Activated CD8-positive, alpha-beta memory T cell treated with anti-CD3 and anti-CD28 coated beads for 4 hours (primary cell): ENCODE measurements around the gene TNRC6B.
"Not testable (repeated sequence)": the region's sequence is repeated elsewhere in the genome, so short reads cannot be mapped to it uniquely, and the experiment has no call there.

Source experiments
- DNase-seq, 2 donors: peaks; one replicate each; pipeline ENCODE4 v3.0.0-alpha.2; 2020; ENCODE audit warnings: low read depth in 2 of 2

Gene TNRC6B

DNA sequence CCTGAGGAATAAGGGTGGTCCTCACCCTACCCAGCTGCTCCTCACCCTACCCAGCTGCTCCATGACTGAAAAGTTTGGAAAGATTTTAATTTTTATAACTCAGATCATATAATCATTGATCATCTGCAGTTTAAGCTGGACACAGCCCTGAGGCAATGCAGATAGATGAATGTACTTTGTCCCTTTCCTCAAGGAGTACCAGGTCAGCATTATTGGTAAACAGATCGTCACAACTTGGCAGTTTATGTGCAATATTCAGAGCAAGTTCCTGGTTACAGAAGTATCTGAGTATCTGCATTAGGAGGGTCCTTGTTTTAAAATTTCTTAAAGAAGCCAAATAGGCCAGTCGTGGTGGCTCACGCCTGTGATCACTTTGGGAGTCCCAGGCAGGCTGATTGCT lies 3.6 kb downstream of the TNRC6B start:
- DNase-seq, result no peak

DNA sequence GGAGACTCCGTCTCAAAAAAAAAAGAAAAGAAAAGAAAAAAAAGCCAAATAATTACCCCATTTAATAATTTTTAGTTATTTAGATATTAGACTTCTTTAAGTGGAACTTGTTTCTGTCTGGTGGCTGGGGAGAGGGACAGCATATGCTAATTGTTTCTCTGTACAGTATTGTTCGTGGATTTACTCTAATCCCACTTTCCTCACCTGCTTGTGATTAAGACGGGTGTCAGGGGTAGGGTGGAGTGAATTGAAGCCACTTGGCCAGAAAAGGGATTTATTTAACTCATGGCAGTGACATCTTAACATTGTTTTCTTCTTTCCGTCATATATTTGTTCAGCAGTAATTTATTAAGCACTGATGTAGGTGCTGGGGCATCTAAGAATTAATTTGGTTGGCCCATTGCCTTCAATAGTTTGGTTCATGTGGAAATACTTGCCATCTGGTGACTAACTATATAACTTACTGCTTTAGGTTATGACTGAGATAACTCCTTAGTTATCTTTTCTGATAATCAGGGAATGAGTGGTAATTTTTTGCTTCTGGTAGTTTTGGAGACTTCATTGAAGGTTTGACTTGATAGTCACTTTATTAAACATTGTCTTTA lies 4.6 kb downstream of the TNRC6B start:
- DNase-seq, result no peak

DNA sequence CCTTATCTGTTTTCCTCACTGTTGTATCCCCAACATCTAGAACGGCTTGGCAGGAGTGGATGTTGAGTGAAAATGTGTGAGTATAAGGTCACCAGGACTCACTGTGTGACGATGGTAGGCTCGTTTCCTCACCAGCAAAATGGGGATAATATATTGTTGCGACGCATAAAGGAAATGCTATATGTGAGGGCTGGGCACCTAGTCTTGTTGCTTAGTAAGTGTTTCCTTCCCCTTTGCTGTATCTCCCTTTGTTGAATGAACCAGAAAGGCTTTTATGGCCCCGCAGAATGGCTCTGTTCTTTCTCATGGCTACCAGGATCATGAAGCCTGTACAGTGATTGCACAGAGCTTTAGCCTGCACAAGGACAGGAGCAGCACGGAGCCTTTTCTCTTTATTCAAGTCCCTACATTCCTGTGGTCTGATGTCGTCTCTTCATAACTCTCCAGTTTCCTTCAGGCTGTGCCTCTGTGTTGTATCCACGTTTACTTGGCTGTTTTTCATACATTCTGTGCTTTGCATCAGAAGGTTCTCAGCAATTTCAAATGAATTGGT lies 5.4 kb downstream of the TNRC6B start:
- no peak for DNase-seq

DNA sequence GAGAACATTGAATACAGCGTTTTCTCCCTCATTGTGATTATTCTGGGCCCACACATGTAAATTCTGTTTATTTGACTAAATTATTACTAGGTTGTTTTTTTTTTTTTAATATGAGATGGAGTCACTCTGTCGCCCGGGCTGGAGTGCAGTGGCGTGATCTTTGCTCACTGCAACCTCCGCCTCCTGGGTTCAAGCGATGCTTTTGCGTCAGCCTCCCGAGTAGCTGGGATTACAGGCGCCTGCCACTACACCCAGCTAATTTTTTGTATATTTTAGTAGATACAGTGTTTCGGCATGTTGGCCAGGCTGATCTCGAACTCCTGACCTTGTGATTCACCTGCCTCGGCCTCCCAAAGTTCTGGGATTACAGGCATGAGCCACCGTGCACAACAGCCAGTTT lies 5.9 kb downstream of the TNRC6B start:
- DNase-seq, result not testable (repeated sequence)

DNA sequence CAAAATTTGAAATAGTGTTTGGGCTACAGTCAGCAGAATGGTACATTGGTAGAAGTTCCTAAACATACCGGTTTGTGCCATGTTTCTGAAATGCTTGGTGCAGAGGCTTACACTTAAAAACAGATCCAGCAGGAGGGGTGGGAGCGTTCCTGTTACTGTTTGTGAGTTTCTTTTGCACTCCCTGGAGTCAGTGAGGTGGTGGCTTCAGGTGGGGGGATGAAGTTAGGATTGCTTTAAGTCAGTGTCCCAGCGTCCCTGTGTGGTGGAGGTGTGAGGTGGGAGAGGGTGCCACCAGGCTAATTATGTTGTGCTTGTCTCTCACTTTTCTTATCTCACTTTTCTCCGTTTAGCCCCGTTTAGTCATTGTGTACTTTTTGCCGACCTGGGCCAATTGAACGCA lies 9.7 kb downstream of the TNRC6B start:
- no peak for DNase-seq

DNA sequence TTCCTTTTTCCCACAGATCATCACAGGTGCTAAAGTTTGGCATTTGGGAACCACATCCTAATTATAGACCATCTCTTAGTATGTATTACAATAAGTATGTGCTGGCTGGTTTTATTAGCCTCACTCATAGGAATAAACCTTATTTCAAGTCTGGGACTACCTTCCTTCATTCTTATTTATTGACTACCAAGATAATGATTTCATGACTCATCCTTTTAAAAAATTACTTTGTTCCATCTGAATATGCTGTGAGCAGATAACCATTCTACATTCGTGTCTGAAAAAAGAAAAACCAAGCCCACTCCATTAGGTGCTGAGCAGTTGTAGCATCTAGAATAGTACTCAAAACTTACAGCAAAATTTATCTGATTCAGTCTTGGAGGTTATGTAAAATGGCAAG lies 12.3 kb downstream of the TNRC6B start:
- no peak for DNase-seq

DNA sequence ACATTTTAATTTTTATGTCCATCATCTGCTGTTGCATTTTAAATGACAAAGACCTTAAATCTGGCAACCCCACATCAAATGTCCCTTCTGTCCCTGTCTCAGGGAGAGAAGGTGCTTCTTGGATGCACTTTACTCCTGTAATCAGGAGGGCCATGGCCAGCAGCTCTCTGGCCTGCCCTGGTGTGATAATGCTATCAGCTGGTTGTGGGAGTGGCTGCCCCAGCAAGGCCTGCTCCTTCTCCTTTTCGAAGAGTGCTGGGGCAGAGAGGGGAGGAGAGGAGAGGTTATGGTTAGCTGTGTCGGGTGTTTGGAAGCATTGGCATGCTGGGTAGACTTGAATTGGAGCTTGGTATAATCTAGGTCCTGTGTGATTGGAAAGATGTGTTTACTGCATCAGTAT lies 12.8 kb downstream of the TNRC6B start:
- no peak for DNase-seq

DNA sequence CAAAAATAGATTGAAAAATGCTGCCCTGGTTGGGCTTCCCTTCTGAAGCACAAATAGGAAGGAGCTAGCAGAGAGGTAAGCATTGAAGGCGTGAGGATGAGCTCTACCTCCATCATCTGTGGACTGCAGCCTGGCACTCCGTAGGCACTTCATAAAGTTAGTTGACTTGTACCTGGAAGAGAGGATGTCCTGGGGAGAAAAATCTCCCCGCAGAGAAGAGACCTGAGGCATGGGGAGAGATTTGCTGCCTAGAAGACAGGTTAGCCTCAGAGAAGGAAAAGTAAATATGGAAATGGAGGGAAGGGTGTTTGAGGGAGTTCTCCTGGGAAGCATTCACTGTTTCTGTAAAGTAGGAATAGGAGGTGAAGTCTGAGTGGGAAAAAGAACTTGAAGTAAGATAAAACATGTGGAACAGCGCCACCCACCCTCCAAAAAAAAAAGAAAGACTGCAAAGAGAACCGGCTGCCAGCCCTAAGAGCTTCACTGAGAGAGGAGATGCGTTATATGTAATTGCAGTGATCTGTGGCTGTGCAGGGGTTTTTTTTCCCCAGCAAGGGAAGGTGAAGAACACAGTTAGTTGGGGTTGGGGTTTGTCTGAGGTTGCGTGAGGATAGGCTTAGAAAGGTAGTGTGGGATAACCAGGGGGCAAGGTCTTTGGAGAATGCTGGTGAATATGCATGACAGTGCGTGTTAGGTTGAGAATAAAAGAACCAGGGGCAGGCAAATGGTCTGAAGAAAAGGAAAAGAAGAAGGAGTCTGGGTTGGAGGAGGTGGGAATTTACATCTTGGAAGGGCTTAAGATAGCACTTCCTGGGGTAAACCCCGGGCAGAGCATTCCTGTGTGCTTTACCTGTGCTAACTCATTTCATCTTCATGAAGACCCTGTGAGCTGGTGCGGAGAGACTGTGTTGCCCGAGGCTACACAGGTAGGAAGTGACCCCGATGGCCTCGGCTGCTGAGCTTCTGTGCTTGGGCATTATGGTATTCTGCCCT lies 16.0 kb downstream of the TNRC6B start:
- DNase-seq, result no peak

DNA sequence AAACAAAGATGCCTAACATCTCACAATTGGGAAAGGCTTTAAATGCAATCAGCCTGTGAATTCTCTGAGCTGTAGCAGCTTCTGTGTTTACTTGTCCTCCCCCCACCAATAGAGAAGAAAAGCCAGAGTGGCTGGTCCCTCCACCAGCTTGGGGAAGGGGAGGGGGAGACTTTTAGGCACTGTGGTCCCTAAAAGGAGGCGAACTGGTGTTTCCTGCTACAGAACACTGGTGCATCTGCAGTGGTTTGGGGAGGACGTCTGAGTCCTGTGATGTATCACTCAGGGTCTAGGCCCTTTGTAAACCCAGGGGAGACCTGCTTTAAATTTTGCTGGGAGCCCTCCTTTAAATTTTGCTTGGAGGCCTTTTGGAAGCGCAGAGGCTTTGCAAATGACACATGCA lies 16.9 kb downstream of the TNRC6B start:
- DNase-seq, result no peak

DNA sequence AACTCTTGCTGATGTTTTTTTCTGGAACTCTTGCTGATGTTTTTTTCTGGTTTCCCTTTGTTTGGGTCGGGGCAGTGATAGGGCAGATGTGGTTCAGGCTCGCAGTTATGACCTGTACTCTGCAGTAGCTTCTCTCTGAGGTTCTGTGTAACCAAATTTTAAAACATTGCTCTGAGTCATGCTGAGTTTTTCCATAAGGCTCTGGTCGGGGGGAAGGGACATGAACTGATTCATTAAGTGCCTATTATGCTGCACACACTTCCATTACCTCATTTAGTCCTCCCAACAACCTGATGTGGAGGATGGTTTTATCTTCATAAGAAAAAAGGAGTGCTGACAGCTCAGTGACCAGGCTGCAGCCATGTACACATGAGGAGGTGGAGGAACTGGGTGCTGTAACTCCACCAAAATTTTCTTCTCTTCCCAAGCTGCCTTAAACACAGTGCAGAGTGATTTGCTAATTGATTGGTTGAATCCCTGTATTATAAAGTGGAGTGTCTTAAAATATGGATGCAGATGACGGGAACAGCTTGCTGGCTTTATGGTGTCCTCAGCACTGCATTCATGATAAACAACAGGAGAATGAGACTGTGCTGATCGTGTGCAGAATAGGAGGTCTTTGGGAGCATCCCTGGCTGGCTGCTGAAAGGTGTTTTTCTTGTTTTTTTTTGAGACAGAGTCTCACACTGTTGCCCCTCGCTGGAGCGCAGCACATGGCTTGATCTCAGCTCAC lies 19.1 kb downstream of the TNRC6B start:
- DNase-seq, result no peak

DNA sequence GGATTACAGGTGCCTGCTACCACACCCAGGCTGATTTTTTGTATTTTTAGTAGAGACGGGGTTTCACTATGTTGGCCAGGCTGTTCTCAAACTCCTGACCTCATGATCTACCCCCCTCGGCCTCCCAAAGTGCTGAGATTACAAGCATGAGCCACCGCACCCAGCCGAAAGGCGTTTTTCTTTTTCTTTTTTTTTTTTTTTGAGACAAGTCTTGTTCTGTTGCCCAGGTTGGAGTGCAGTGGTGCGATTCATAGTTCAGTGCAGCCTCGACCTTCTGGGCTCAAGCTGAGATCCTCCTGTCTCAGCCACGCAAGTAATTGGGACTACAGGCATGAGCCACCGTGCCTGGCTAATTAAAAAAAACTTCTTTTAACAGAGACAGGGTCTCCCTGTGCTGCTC lies 19.7 kb downstream of the TNRC6B start:
- not testable (repeated sequence) for DNase-seq

DNA sequence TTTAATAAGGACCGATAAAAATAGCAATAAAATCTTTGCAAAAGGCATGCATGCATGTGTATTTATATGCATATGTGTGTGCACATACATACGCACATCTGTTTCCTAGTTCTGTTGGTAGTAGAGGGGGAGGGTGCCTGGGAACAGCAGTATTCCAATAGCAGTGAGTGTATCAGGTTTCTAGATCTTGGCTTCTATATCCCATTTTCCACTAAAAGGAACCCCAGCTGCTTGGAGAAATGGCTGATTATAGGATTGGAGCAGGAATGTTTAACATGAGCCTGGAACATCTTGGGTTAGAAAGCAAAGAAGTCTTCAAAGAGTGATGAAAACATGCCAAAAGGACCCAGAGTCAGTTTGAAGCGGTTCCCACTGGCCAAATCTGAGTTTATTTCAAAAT lies 21.0 kb downstream of the TNRC6B start:
- DNase-seq, result no peak

DNA sequence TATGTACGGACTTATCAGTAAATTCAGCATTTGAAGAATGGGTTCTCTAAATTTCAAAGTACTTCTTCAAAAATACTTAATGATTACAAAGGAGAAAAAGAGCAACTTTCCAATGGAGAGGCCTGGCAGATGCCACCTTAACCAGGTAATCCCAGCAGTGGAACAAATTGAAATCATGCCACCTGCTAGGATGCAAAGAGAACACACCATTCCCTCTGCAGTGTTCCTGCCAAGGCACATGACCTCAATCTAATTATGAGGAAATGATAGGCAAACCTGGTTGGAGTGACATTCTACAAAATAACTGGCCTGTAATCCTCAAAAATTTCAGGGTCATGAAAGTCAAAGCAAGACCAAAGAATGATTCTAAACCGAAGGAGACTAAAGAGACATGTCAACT lies 21.5 kb downstream of the TNRC6B start:
- no peak for DNase-seq

DNA sequence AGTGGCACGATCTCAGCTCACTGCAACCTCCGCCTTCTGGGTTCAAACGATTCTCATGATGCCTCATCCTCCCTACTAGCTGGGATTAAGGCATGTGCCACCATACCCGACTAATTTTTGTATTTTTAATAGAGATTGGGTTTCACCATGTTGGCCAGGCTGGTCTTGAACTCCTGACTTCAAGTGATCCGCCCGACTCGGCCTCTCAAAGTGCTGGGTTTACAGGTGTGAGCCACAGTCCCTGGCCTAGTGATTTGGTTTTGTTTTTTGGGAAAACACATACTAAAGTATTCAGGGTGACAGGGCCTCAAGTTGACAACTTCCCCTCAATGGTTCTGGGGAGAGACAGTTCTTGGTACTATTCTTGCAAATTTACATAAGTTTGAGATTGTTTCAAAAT lies 22.1 kb downstream of the TNRC6B start:
- no peak for DNase-seq

DNA sequence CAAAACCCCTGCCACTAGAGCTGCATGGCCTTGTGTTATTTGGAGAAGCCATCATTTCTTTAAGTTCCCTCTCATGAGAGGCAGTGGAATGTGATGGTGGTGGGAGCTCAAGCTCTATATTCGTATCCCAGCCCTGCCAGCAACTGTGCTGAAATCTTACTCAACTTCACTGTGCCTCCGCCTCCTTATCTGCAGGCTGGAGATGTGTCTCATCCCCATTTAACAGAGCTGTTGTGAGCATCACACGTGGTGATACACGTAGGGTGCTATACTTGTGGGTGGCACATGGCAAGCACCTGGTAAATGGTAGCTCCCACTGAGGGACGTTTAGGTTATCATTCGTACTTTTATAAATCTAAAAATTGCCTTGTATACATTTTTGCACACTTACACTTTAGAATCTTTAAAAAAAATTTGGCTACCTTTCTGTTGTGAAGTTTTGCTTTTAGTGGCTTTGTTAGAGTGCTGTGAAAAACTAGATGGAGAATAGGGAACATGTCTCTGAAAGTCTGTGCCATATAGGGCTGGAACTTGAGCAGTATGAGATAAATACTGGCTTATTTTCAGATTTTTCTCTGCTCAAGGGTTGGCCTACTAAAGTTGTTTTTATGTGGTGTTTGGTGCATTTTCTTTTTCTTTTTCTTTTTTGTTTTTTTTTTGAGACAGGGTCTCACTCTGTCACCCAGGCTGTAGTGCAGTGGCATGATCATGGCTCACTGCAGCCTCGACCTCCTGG lies 23.2 kb downstream of the TNRC6B start:
- DNase-seq, result no peak

DNA sequence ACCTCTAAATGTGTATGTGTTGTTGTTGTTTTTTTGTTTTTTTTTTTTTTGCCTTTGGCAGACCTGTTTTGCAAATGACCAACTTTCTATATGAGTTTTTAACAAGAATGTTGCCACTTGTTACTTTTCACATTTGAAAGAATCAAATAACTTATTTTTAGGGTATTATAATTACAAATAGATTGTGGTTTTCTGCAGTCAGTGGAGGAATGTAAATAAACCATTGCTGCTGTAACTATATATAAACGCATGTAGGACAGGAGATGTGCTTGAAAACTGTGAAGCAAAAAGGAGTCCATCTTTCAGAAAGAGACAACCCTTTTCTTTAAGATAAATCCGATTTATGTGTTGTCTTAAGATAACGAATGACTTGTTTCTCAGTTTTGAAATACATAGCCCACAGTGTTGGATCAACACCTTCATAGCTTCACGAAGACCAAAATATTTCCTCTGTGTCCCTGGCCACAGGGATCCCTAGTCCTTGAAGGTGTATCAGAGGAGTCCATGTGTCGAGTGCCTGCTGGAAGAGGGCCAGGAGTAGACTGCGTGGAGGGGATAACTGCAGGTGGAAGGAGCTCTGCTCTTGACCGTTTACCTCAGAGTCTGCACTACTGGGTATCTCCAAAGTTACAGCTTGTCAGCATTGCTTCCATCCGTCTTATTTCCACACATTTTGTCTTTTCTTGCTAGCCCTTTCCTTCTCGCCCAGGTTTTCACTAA lies 24.7 kb downstream of the TNRC6B start:
- no peak for DNase-seq

DNA sequence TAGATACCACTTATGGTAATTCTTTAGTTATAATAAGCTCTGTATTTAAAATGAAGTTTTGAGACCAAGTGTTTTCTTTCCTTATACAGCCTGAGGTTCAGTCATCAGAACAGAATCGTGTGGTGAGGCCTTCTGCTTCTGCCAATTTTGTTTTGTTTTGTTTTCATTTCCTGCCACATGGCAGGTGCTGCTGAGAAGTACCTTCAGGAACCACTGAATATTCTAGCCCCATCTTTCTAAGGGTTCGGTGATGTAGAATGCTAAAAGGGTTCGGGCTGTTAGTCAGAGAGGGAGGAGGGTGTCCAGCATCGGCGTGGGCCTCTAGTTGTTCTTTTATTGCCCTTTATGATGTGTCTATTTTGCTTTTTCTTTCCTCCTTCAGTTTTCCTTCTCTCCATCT lies 25.8 kb downstream of the TNRC6B start:
- no peak for DNase-seq

DNA sequence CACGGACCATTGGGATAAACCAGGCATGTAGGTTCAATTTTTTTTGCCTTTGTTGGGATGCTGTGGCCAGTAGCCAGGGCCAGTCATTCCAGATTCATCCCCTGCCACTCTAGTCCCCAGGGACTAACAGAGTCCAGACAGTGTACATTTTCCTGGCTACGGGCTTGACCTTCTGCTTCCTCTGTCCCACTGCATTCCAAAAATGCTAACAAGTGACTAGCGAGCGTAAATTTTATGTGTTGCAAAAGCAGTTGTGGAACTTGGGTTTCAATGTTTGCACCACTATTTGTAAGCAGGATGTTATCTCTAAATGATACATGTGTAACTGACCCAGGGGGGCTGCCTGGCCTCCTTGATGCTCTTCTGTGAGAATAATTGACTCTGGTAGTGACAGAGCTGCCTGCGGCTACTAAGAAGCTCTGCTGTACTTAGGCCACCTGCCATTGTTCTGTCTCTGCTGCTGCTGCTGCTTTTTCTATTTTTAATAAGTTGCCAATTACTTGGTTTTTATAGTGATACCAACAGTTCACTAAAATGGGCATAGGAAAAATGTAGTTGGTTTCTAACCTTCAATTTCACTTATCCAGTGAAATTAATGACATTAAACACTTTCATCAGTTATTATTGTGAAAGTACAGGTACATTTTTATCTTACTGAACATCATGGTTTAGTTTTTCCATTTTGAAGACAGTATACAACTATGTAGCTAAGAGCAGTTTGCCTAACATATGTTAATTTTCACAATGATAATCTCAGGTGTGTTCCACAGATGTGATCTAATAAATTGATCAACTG lies 26.8 kb downstream of the TNRC6B start:
- no peak for DNase-seq

DNA sequence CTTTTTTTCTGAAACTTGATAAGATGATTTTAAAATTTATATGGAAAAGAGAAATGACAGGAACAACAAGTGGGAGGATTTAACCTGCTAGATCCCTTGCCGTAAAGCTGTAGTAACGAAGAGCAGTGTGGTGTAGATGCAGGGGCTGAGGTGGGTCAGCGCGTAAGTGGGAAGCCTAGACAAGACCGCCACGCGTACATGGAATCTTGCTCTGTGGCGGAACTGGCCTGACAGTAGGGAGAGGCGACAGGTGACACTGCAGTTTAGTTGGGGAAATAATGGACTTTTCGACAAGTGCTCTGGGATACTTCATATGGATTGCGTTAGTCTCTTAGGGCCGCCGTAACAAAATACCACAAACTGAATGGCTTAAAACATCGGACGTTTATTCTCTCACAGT lies 28.8 kb downstream of the TNRC6B start:
- no peak for DNase-seq

DNA sequence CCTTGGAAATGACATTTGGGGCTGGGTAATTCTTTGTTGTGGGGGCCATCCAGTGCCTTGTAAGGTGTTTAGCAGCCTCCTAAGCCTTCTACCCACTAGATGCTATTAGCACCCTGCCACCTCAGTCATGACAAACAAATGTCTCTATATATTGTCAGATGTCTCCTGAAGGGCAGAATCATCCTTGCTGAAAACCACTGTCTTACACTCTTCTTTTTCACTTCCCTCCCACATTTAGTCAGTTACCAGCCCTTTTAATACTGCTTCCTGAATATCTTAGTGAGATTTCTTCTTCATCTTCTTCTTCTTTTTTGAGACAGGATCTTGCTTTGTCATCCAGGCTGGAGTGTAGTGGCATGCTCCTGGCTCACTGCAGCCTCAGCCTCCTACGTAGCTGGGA lies 33.1 kb downstream of the TNRC6B start:
- no peak for DNase-seq
